Posterior cingulate gyrus (tissue), 11 donors: ENCODE data around the gene VOPP1.
A peak's percentile ranks its signal among the peaks of the same experiment; 100 is the strongest.

ENCODE experiments used
- DNase-seq, 10 donors: peaks; one replicate each; pipeline versions ENCODE4 v3.0.0 to v3.0.0-alpha.2; 2020 to 2021; ENCODE audit warnings: mixed read lengths in 3 of 10
- intact Hi-C: fragments of 100-400 bp; cut with DNase I; formaldehyde crosslinking; loops from one replicate; pipeline ENCODE4 v1.15.1; 2023

The VOPP1 gene

DNA sequence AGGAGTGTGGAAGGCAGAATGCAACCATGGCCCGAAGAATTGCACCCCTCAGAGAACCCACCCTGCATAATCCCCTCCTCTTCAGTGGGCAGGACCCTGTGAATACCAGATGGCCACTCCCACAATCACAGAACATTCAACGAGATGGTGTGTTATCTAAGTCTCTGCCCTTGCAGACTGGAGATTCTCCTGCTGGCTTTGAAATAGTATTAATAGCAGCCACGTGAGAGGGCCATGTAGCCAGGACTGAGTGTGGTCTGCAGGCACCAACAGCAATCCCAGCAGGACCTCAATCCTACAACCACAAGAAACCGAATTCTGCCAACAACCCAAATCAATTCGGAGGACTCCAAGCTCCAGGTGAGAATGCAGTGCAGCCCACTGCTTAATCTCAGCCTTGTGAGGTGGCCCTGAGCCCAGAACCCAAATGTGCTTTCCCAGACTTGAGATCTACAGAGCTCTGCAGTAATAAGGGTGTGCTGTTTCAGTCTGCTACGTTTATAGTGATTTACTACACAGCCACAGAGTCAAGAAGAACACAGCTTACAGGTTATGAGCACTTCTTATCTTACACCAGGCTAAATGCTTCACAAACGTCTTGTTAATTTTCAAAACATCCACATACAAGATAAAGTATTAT is 72.1 kb downstream of the VOPP1 start:
- peak in 1 of 10 donors; percentile 25 for DNase-seq

GRCh38 chr7:55499591-55499990 is 72.7 kb downstream of the VOPP1 start:
- peak in 1 of 10 donors; percentile 50 for DNase-seq

More for the DNA sequence above, 72.1 kb downstream of the VOPP1 start:
- intact Hi-C loops, result no loop called here

DNA sequence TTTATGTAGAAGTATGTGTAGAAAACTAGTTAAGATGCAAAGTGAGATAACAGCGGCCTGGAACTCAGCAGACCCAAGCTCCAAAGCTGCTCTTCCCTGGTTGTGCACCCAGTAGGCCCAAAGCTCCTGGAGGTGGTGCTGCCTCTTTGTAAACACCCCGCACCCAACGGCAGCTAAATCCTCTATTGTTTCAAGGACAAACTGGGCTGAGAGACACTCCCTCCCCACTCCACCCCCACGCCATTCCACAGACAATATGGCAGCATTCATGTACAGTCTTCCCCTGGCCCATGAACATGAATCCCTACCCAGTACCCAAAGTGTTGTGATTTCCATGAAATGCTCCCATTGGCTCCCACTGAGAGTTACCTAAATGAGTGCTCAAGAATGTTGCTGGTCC is 73.5 kb downstream of the VOPP1 start:
- intact Hi-C loops, result no loop called here
- DNase-seq, result peak in 1 of 10 donors; percentile 24

More at GRCh38 chr7:55499591-55499990, 72.7 kb downstream of the VOPP1 start:
- intact Hi-C loops, result no loop called here

DNA sequence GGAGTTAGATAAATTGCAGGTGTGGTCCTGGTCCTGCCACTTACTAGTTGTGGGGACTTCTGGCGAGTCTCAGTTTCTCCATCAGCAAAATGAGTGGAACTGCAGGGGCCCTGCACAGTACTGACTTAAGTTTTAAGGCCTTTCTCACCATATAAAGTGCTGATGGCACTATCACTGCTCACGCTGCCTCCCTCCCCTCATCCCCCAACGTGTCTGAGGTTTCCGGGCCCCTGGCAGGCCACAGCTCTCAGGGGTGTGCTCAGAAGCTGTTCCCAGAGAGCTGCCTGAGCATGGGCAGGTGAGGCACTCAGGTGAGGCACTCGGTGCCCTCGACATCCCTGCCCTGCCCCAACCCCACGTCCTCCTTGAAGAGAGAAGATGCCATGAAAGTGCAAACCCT is 74.2 kb downstream of the VOPP1 start:
- intact Hi-C loops, result no loop called here
- peak in 1 of 10 donors; percentile 32 for DNase-seq

GRCh38 chr7:55497521-55497920 is 74.8 kb downstream of the VOPP1 start:
- intact Hi-C loops, result no loop called here
- peak in 1 of 10 donors; percentile 52 for DNase-seq

GRCh38 chr7:55496906-55497305 is 75.4 kb downstream of the VOPP1 start:
- DNase-seq, result peak in 1 of 10 donors; percentile 60
- intact Hi-C loops, result no loop called here

- DNase-seq, result peak in 1 of 10 donors; percentile 27
- intact Hi-C loops, result no loop called here
These were observed 77.4 kb downstream of the VOPP1 start for GRCh38 chr7:55494951-55495350.

DNA sequence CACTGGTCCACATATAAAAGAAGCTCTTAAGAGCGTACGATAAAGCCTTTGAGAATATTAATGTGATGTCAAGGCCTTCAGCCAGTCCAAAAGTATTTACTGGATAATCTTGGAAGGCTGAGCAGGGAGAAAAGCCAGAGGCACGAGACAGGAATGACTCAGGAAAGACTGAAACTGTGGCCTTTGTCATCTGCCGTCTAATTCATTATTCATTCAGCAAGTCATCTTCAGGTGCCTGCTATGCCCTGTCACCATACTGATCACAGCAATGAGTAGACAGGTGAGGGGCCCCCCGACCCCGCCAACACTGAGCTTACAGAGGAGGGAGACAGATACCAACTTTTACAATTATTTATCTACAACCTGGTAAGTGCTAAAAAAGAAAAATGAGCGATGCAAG is 78.9 kb downstream of the VOPP1 start:
- peak in 1 of 10 donors; percentile 44 for DNase-seq
- intact Hi-C loops, result no loop called here

GRCh38 chr7:55491346-55491745 is 81.0 kb downstream of the VOPP1 start:
- peak in 2 of 10 donors; percentile 38 to 70 for DNase-seq
- intact Hi-C loops, result no loop called here

GRCh38 chr7:55490099-55490498 is 82.2 kb downstream of the VOPP1 start:
- DNase-seq, result peak in 1 of 10 donors; percentile 50
- intact Hi-C loops, result no loop called here

GRCh38 chr7:55489552-55489951 is 82.8 kb downstream of the VOPP1 start:
- intact Hi-C loops, result no loop called here
- DNase-seq, result peak in 1 of 10 donors; percentile 52

GRCh38 chr7:55488804-55489340 is 83.4 kb downstream of the VOPP1 start:
- DNase-seq, result peak in 1 of 10 donors; percentile 30
- intact Hi-C loops, result no loop called here

GRCh38 chr7:55488216-55488615 is 84.1 kb downstream of the VOPP1 start:
- intact Hi-C loops, result no loop called here

DNA sequence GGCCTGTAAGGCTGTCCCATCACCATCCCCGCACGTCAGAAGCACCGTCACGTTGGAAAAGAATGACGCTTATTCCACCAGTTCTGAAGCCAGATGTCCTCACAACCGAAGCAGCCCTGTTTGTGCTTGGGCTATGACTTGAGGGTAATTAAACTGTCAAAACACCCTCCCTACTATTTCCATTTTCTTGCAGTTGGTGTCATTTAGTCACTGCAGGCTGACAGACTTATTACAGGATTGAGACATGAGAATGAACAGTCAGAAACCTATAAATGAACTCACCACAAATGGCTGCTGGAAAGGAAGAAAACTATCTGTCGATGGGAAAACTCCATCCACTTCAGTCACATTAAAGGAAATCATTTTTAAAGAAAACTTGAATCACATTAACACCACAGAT is 85.3 kb downstream of the VOPP1 start:
- intact Hi-C loops, result no loop called here
- DNase-seq, result no peak

More at GRCh38 chr7:55488216-55488615, 84.1 kb downstream of the VOPP1 start:
- peak in 2 of 10 donors; percentile 24 to 49 for DNase-seq

GRCh38 chr7:55486192-55486590 is 86.1 kb downstream of the VOPP1 start:
- DNase-seq, result no peak
- intact Hi-C loops, result no loop called here

GRCh38 chr7:55485501-55486191 is 86.7 kb downstream of the VOPP1 start:
- peak in 1 of 10 donors; percentile 76 for DNase-seq

DNA sequence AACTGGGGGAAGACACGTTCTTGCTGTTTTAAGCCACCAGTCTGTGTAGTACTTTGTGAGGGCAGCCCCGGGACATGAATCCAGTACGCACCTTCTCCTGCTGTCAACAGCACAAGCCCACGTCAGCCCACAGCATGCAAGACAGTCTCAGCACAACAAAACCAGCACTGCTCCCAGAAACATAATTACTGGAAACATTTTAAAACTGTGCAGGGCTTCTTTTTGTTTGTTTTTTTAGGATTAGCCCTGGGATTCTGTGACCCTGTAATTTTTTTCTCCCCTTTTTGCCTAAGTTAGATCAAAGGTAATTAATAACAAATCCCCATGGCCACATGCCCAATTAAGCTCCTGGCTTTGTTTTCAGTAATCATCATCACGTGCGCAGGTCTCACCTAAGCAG is 87.5 kb downstream of the VOPP1 start:
- DNase-seq, result peak in 1 of 10 donors; percentile 34
- intact Hi-C loops, result no loop called here

More at GRCh38 chr7:55485501-55486191, 86.7 kb downstream of the VOPP1 start:
- intact Hi-C loops, result no loop called here

GRCh38 chr7:55484241-55484640 is 88.1 kb downstream of the VOPP1 start:
- intact Hi-C loops, result no loop called here

GRCh38 chr7:55483046-55483445 is 89.3 kb downstream of the VOPP1 start:
- intact Hi-C loops, result no loop called here
- peak in 1 of 10 donors; percentile 11 for DNase-seq

More at GRCh38 chr7:55484241-55484640, 88.1 kb downstream of the VOPP1 start:
- DNase-seq, result peak in 1 of 10 donors; percentile 31

GRCh38 chr7:55481155-55481554 is 91.1 kb downstream of the VOPP1 start:
- DNase-seq, result peak in 1 of 10 donors; percentile 75
- intact Hi-C loops, result no loop called here

- intact Hi-C loops, result no loop called here
- peak in 1 of 10 donors; percentile 49 for DNase-seq
These were observed 93.6 kb downstream of the VOPP1 start for GRCh38 chr7:55478700-55479099.
